CD14-positive monocyte (primary cell): Measurements from ENCODE around the gene LRSAM1. TPM values are rescaled to one million over a fixed set of nuclear protein-coding genes. Genes with fewer than 3 reads are reported as not detected.
A peak's percentile ranks its signal among the peaks of the same experiment; 100 is the strongest.

ENCODE experiments used
- DNase-seq, 3 donors: peaks; one replicate each; pipeline ENCODE4 v3.0.0-alpha.2; 2011 to 2022
- H2AFZ ChIP-seq: 2 replicates; pipeline ENCODE4 v1.6.0; 2012; ENCODE audit warnings: mild to moderate bottlenecking, low read depth, low read length, inconsistent platforms; ENCODE audit not compliant: insufficient read depth, poor library complexity, severe bottlenecking
- H3K27ac ChIP-seq, 2 donors: 1 replicate in 1 of 2; 2 replicates in 1 of 2; pipeline ENCODE4 v1.5.1; 2012 to 2013; ENCODE audit warnings: low read length in 2 of 2, control low read depth in 1 of 2, inconsistent platforms in 1 of 2, low read depth in 1 of 2, mild to moderate bottlenecking in 1 of 2
- H3K27me3 ChIP-seq, 2 donors: one replicate each; pipeline versions ENCODE4 v1.6.0 to v1.6.1; 2011 to 2013; ENCODE audit warnings: low read length in 2 of 2; ENCODE audit not compliant: control insufficient read depth in 2 of 2, insufficient read depth in 2 of 2
- H3K36me3 ChIP-seq, 2 donors: replicated peaks in 1 of 2; 1 replicate in 1 of 2; 2 replicates in 1 of 2; pipeline versions ENCODE4 v1.5.1 to v1.6.1; 2012 to 2013; ENCODE audit warnings: low read length in 2 of 2, control low read depth in 1 of 2, inconsistent platforms in 1 of 2, mild to moderate bottlenecking in 1 of 2; ENCODE audit not compliant: insufficient read depth in 2 of 2, control insufficient read depth in 1 of 2
- H3K4me1 ChIP-seq, 2 donors: 1 replicate in 1 of 2; 2 replicates in 1 of 2; pipeline versions ENCODE4 v1.5.1 to v1.6.1; 2012 to 2013; ENCODE audit warnings: low read length in 2 of 2, control low read depth in 1 of 2, inconsistent platforms in 1 of 2, mild to moderate bottlenecking in 1 of 2, moderate library complexity in 1 of 2; ENCODE audit not compliant: insufficient read depth in 2 of 2, control insufficient read depth in 1 of 2
- H3K4me2 ChIP-seq: replicated peaks from 2 replicates; pipeline ENCODE3; 2012; ENCODE audit warnings: low read length, moderate library complexity, mild to moderate bottlenecking; ENCODE audit not compliant: poor library complexity, severe bottlenecking; ENCODE audit errors: extremely low read depth
- H3K4me3 ChIP-seq, 3 experiments: fragments of 200-600 bp in 1 of 3; sonication (generic) in 1 of 3; replicated peaks in 1 of 3; 1 replicate in 2 of 3; 2 replicates in 1 of 3; pipeline ENCODE4 v1.5.1; 2011 to 2013; ENCODE audit warnings: low read length in 3 of 3, mild to moderate bottlenecking in 3 of 3, control low read depth in 2 of 3, low read depth in 2 of 3, inconsistent platforms in 1 of 3, moderate library complexity in 1 of 3
- H3K79me2 ChIP-seq: 2 replicates; pipeline ENCODE4 v1.6.0; 2012; ENCODE audit warnings: mild to moderate bottlenecking, control low read depth, inconsistent platforms, low read length, moderate library complexity; ENCODE audit not compliant: insufficient read depth
- H3K9ac ChIP-seq: 2 replicates; pipeline ENCODE4 v1.6.0; 2017; ENCODE audit warnings: low read length, mild to moderate bottlenecking; ENCODE audit not compliant: insufficient read depth, poor library complexity, severe bottlenecking
- H3K9me3 ChIP-seq, 2 donors: replicated peaks in 1 of 2; 1 replicate in 1 of 2; 2 replicates in 1 of 2; pipeline versions ENCODE4 v1.5.1 to v1.6.1; 2012 to 2013; ENCODE audit warnings: low read length in 2 of 2, control low read depth in 1 of 2; ENCODE audit not compliant: control insufficient read depth in 1 of 2, insufficient read depth in 1 of 2
- H4K20me1 ChIP-seq: 2 replicates; pipeline ENCODE4 v1.6.0; 2012; ENCODE audit warnings: mild to moderate bottlenecking, low read length, control low read depth, moderate library complexity; ENCODE audit not compliant: insufficient read depth
- H3K27ac Mint-ChIP-seq, 7 donors: one replicate each; pipeline ENCODE4 v1.8.0; 2020; ENCODE audit warnings: mild to moderate bottlenecking in 7 of 7, mixed read lengths in 7 of 7, moderate library complexity in 6 of 7, inconsistent platforms in 2 of 7
- H3K27me3 Mint-ChIP-seq, 3 donors: one replicate each; pipeline ENCODE4 v1.8.0; 2021 to 2022; ENCODE audit warnings: low read depth in 3 of 3, mild to moderate bottlenecking in 3 of 3, mixed read lengths in 3 of 3, moderate library complexity in 3 of 3, inconsistent platforms in 1 of 3
- H3K36me3 Mint-ChIP-seq, 2 donors: one replicate each; pipeline ENCODE4 v1.8.0; 2020; ENCODE audit warnings: mixed read lengths in 2 of 2, inconsistent platforms in 1 of 2, mild to moderate bottlenecking in 1 of 2
- H3K4me1 Mint-ChIP-seq: one replicate; pipeline ENCODE4 v1.8.0; 2020; ENCODE audit warnings: mild to moderate bottlenecking, mixed read lengths
- H3K4me3 Mint-ChIP-seq, 2 donors: one replicate each; pipeline ENCODE4 v1.8.0; 2020; ENCODE audit warnings: mild to moderate bottlenecking in 2 of 2, mixed read lengths in 2 of 2, moderate library complexity in 1 of 2
- H3K9me3 Mint-ChIP-seq, 7 donors: one replicate each; pipeline ENCODE4 v1.8.0; 2020 to 2022; ENCODE audit warnings: mixed read lengths in 7 of 7, mild to moderate bottlenecking in 6 of 7, moderate library complexity in 6 of 7, inconsistent platforms in 2 of 7
- WGBS: methylation state at CpG from one replicate; pipeline ENCODE4 v1.1.5; 2013; ENCODE audit warnings: missing lambda C conversion rate; ENCODE audit not compliant: insufficient coverage; 5-methylcytosine and 5-hydroxymethylcytosine counted together
- intact Hi-C, 2 donors: fragments of 100-400 bp; cut with micrococcal nuclease; formaldehyde crosslinking; loops; one replicate each; pipeline versions ENCODE4 v1.15.0 to v1.15.1; 2023
- polyA plus RNA-seq, 3 donors: library from polyadenylated mRNA; depleted of rRNA in 1 of 3; unstranded in 2 of 3; stranded (reverse) in 1 of 3; fragments of 300-500 nt in 2 of 3; fragments of >200 nt in 1 of 3; fragmentation: Illumina TruSeq in 2 of 3; gene quantifications; 1 replicate in 2 of 3; 2 replicates in 1 of 3; pipeline ENCODE4 v1.2.3, GENCODE V29; 2012 to 2021
- TF ChIP-seq, protein P1 (sequence below): fragments of 200-600 bp; IDR thresholded peaks from one replicate; pipeline ENCODE4 v1.8.0; 2022; ENCODE audit warnings: antibody characterized with exemption, mild to moderate bottlenecking

LRSAM1 gene
- polyA plus RNA-seq, 3 donors = 6.0 to 19.8 (median 8.2) TPM

DNA sequence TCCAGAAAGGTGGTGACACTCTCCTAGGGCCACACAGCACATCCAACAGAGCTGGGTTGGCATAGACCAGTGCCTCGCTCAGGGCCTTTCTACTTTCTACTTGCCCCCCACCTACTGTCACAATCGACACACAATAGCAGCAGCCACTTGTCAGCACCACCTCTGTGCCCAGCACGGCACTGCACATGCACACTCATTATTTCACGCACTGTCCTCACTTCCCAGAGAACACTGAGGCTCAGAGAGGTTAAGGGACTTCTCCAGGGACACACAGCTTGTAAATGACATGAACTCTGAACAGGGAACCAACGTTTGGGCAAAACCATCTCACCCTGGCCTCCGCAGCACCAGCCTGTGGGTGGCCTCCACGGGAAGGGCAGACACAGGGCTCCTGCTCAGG is 89.9 kb downstream of the LRSAM1 start:
- peaks cover 26% of the 10 kb centered on the region for H3K4me1 Mint-ChIP-seq
- H3K9ac ChIP-seq = no peak overlapping the region
- H3K4me2 ChIP-seq = no peak overlapping the region

DNA sequence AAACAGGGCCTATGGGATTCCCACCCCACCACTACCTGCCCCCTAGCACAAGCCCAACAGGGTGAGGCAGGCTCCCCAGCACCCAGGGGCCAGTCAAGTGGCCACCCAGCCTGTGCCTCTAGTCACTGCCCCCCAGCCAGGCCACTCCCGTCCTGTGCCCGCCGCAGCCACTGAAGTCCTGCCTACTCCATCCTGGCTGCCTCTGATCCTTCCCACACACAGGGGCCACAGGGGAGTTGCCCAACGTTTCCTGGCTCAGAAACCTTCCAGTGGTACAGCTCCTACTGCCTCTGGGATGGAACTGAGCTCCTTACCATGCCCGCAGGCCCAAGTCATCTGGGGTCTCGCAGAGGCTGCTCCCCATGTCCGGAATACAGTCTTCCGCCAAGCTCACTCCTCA is 90.6 kb downstream of the LRSAM1 start:
- Mint-ChIP-seq H3K36me3 (peaks cover 37 to 55% of the 10 kb centered on the region in 2 donors), H3K4me1 (peaks cover 33% of the 10 kb centered on the region), H3K27ac (peak overlapping the region in 4 of 7 donors; percentile 26 to 86 (median 44)), H3K4me3 (no peak overlapping the region), H3K9me3 (no peaks in the 10 kb centered on the region), H3K27me3 (peaks cover 0 to 4% (median 1%) of the 10 kb centered on the region in 3 donors)
- Histone ChIP-seq H3K4me1 (peaks cover 11 to 17% of the 10 kb centered on the region in 2 donors), H4K20me1 (peaks cover 100% of the 10 kb centered on the region), H2AFZ (no peak overlapping the region), H3K79me2 (peaks cover 93% of the 10 kb centered on the region), H3K9me3 (no peaks in the 10 kb centered on the region), H3K36me3 (peaks cover 2 to 51% of the 10 kb centered on the region in 2 donors), H3K9ac (no peak overlapping the region), H3K27me3 (no peaks in the 10 kb centered on the region), H3K4me3 (no peak overlapping the region), H3K27ac (no peak overlapping the region), H3K4me2 (no peak overlapping the region)
- intact Hi-C loops = no loop called here
- TF ChIP-seq, protein P1, sequence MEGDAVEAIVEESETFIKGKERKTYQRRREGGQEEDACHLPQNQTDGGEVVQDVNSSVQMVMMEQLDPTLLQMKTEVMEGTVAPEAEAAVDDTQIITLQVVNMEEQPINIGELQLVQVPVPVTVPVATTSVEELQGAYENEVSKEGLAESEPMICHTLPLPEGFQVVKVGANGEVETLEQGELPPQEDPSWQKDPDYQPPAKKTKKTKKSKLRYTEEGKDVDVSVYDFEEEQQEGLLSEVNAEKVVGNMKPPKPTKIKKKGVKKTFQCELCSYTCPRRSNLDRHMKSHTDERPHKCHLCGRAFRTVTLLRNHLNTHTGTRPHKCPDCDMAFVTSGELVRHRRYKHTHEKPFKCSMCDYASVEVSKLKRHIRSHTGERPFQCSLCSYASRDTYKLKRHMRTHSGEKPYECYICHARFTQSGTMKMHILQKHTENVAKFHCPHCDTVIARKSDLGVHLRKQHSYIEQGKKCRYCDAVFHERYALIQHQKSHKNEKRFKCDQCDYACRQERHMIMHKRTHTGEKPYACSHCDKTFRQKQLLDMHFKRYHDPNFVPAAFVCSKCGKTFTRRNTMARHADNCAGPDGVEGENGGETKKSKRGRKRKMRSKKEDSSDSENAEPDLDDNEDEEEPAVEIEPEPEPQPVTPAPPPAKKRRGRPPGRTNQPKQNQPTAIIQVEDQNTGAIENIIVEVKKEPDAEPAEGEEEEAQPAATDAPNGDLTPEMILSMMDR = no peak
- DNase-seq = no peak
- 77% methylated on average over 5 of the region's 8 CpGs for WGBS

More for the DNA sequence above, 89.9 kb downstream of the LRSAM1 start:
- TF ChIP-seq, protein P1 = no peak
- H3K4me1 ChIP-seq = peaks cover 6 to 13% of the 10 kb centered on the region in 2 donors
- no peaks in the 10 kb centered on the region for H3K9me3 Mint-ChIP-seq
- H3K9me3 ChIP-seq = no peaks in the 10 kb centered on the region
- WGBS = 96% methylated on average over 6 of the region's 7 CpGs
- no peak overlapping the region for H3K4me3 ChIP-seq
- peaks cover 0 to 4% (median 1%) of the 10 kb centered on the region in 3 donors for H3K27me3 Mint-ChIP-seq
- peaks cover 100% of the 10 kb centered on the region for H4K20me1 ChIP-seq
- no peaks in the 10 kb centered on the region for H3K27me3 ChIP-seq
- H3K79me2 ChIP-seq = peaks cover 92% of the 10 kb centered on the region
- no peak overlapping the region for H2AFZ ChIP-seq
- H3K36me3 Mint-ChIP-seq = peaks cover 35 to 55% of the 10 kb centered on the region in 2 donors
- DNase-seq = no peak
- intact Hi-C loops = no loop called here
- peaks cover 2 to 58% of the 10 kb centered on the region in 2 donors for H3K36me3 ChIP-seq
- peak overlapping the region in 1 of 7 donors; percentile 78 for H3K27ac Mint-ChIP-seq
- peak overlapping the region in 1 of 2 donors; percentile 3 for H3K27ac ChIP-seq
- H3K4me3 Mint-ChIP-seq = no peak overlapping the region
